Measurements from ENCODE around the gene LRRC23. TPM values are rescaled to one million over a fixed set of nuclear protein-coding genes. Genes with fewer than 3 reads are reported as not detected.

Gene LRRC23
- total and polyA plus RNA-seq, 2 donors from 2014 or later = 16.6 to 19.7 TPM

- Histone ChIP-seq H3K4me3 (ENCODE audit: low read length in 3 of 3) (peak overlapping the region in 1 of 3 donors; percentile 21), H3K27ac (ENCODE audit: low read depth in 2 of 2, low read length in 2 of 2) (peak overlapping the region; percentile 51 to 63), H3K27me3 (ENCODE audit: control insufficient read depth, insufficient read depth, low read length) (no peaks in the 10 kb centered on the region), H3K36me3 (ENCODE audit: control insufficient read depth in 2 of 3, insufficient read depth in 3 of 3, low read length in 3 of 3) (peaks cover 0 to 5% (median 0%) of the 10 kb centered on the region in 3 donors), H3K9ac (ENCODE audit: low read length in 3 of 3) (peak overlapping the region in 1 of 3 donors; percentile 34), H3K9me3 (ENCODE audit: control insufficient read depth in 2 of 3, insufficient read depth in 1 of 3, low read length in 3 of 3) (no peaks in the 10 kb centered on the region), H3K4me1 (ENCODE audit: control insufficient read depth in 2 of 3, insufficient read depth in 2 of 3, low read depth in 1 of 3, low read length in 3 of 3) (peaks cover 0 to 25% (median 9%) of the 10 kb centered on the region in 3 donors)
- DNase-seq (peak in 1 of 5 donors; percentile 68), FAIRE-seq (no peak)
- TF ChIP-seq CTCF (IDR thresholded peaks at IDR 0.05; ENCODE audit: borderline replicate concordance, extremely low read depth, insufficient read depth) = no peak
- intact Hi-C loops (cut with DNase I) = no loop called here
Observed at GRCh38 chr12:6958609-6959057, 54.0 kb downstream of the LRRC23 start.

- H3K4me1 ChIP-seq (ENCODE audit: control insufficient read depth in 2 of 3, insufficient read depth in 2 of 3, low read depth in 1 of 3, low read length in 3 of 3) = peaks cover 0 to 23% (median 9%) of the 10 kb centered on the region in 3 donors
- no peak for FAIRE-seq
- DNase-seq = peak in 1 of 5 donors; percentile 39
- peak overlapping the region in 1 of 3 donors; percentile 21 for H3K4me3 ChIP-seq (ENCODE audit: low read length in 3 of 3)
- H3K9ac ChIP-seq (ENCODE audit: low read length in 3 of 3) = peak overlapping the region in 1 of 3 donors; percentile 34
- peaks cover 0 to 5% (median 0%) of the 10 kb centered on the region in 3 donors for H3K36me3 ChIP-seq (ENCODE audit: control insufficient read depth in 2 of 3, insufficient read depth in 3 of 3, low read length in 3 of 3)
- intact Hi-C loops (cut with DNase I) = no loop called here
- H3K27me3 ChIP-seq (ENCODE audit: control insufficient read depth, insufficient read depth, low read length) = no peaks in the 10 kb centered on the region
- peak overlapping the region; percentile 51 to 63 for H3K27ac ChIP-seq (ENCODE audit: low read depth in 2 of 2, low read length in 2 of 2)
- H3K9me3 ChIP-seq (ENCODE audit: control insufficient read depth in 2 of 3, insufficient read depth in 1 of 3, low read length in 3 of 3) = no peaks in the 10 kb centered on the region
- no peak for TF ChIP-seq CTCF (IDR thresholded peaks at IDR 0.05; ENCODE audit: borderline replicate concordance, extremely low read depth, insufficient read depth)
Observed at GRCh38 chr12:6959058-6959804, 54.6 kb downstream of the LRRC23 start.

DNA sequence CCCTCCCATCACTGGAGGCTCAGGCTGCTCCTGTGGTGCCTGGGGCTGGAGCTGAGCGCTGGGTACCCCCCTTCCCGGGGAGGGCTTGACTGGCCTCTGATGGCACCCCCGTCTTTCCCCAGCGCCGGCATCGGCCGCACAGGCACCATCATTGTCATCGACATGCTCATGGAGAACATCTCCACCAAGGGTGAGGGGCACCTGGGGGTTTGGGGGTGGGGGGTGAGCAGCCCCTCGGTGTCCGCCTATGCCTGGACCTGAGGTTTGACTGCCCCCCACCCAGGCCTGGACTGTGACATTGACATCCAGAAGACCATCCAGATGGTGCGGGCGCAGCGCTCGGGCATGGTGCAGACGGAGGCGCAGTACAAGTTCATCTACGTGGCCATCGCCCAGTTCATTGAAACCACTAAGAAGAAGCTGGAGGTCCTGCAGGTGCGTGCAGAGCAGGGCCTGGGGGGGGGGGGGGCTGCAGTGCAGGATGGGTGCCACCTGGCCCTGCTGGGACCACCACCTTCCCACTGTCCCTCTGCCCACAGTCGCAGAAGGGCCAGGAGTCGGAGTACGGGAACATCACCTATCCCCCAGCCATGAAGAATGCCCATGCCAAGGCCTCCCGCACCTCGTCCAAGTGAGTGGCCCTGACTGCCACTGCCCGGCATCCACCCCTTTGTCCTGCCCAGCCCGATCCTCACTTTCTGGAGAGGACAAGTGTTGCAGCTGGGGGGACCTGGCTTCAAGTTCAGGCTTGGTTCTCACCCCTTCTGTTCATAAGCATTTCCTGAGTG, 55.4 kb downstream of the LRRC23 start:
- H3K4me1 ChIP-seq (ENCODE audit: control insufficient read depth in 2 of 3, insufficient read depth in 2 of 3, low read depth in 1 of 3, low read length in 3 of 3) = peaks cover 0 to 26% (median 9%) of the 10 kb centered on the region in 3 donors
- no peak for TF ChIP-seq CTCF (IDR thresholded peaks at IDR 0.05; ENCODE audit: borderline replicate concordance, extremely low read depth, insufficient read depth)
- peak in 1 of 5 donors; percentile 48 for DNase-seq
- H3K4me3 ChIP-seq (ENCODE audit: low read length in 3 of 3) = no peak overlapping the region
- no peak overlapping the region for H3K9ac ChIP-seq (ENCODE audit: low read length in 3 of 3)
- no peaks in the 10 kb centered on the region for H3K9me3 ChIP-seq (ENCODE audit: control insufficient read depth in 2 of 3, insufficient read depth in 1 of 3, low read length in 3 of 3)
- FAIRE-seq = no peak
- no peaks in the 10 kb centered on the region for H3K27me3 ChIP-seq (ENCODE audit: control insufficient read depth, insufficient read depth, low read length)
- intact Hi-C loops (cut with DNase I) = no loop called here
- peak overlapping the region in 1 of 2 donors; percentile 51 for H3K27ac ChIP-seq (ENCODE audit: low read depth in 2 of 2, low read length in 2 of 2)
- H3K36me3 ChIP-seq (ENCODE audit: control insufficient read depth in 2 of 3, insufficient read depth in 3 of 3, low read length in 3 of 3) = peaks cover 0 to 5% (median 0%) of the 10 kb centered on the region in 3 donors
